8988T (cell line): ENCODE measurements around the gene PAPSS2.

Source experiments
- DNase-seq: peaks from one replicate; pipeline ENCODE4 v3.0.0; 2011

Gene PAPSS2

DNA sequence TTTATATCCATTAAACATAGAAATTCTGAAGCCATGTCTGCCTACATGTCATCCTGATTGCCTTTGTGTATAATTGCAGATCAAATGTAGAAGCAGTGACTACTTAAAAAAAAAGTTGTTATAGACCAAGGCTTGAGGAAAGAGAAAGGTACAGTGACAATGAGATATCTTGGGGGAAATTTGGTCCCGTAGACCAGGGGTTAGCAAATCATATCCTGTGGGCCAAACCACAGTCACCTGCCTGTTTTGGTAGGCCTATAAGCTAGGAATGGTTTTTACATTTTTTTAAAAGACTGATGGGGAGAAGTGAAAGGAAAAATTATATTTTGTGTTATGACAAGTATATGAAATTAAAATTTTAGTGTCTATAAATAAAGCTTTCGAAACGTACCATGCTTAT lies 12.9 kb downstream of the PAPSS2 start:
- DNase-seq: no peak

DNA sequence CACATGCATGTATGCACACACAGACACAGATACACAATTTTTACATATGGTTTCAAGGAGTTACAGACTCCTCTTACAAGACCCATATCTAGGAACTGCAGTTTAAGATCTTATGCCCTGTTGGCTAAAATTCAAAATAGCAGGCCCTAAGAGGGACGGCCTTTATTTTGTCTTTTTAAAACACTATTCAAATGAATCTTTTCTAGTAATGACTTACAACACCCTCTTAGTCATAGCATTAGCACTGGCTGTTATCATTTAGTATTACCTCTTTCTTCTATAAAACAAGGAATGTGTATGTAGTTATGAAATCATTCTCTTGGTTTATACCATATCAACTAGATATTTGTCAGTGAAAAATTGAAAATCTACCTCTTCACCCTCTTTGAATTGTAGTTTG lies 15.3 kb downstream of the PAPSS2 start:
- no peak for DNase-seq

DNA sequence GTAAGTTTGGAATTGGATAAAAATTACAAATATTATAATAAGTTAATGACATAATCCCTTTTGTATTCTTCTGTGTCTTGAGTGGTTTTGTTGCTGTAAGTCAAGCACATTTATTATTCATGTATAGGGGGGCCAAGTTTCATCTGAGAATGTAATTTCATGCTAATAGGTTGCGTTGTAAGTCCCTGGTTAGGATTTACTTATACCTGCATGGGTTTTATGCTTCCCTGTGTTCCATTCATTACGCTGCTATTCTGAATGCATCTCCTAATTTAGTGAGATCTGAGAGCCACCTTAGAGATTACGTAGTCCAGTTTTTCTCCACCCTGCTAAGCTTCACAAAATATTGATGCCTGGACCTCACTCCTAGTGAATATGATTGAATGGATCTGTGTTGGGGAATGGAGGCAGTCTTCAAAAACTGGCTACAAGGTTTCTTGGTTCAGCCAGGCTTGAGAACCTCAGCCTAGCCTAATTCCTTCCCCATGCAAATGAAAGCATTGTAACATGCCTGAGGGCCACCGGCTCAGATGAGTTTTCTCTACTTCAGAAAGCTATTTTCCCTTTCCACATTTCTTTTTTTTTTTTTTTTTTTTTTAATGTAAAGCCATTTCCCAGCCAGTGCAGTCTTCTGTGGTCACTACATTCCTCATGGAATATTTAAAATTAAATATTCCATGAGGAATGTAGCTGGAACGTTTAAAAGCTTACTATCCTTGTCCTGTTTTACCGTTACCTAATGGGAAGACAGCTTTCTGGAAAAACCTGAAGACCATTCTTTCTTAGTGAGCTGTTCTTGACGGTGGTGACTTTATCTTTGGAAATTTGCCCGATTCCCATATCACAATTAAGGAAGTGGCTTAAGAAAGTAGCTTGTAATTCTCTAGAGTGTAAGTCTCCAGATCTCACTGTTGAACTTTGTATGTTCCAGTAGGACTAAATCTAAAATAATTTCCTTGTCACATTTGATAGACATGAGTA lies 16.0 kb downstream of the PAPSS2 start:
- DNase-seq: no peak

- DNase-seq: no peak
These were observed 17.9 kb downstream of the PAPSS2 start for GRCh38 chr10:87677595-87677994.

DNA sequence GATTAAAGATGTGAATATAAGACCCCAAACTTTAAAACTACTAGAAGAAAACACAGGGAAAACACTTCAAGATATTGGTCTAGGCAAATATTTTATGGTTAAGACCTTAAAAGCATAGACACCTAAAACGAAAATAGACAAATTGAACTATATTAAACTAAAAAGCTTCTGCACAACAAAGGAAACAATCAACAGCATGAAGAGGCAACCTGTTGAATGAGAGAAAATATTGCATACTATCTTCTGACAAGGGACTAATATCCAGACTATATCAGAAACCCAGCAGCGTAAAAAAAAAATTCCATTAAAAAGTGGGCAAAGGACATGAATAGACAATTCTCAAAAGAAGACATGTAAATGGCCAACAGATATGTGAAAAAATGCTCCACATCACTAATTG lies 18.6 kb downstream of the PAPSS2 start:
- DNase-seq: no peak

GRCh38 chr10:87683356-87683755 lies 23.7 kb downstream of the PAPSS2 start:
- no peak for DNase-seq

DNA sequence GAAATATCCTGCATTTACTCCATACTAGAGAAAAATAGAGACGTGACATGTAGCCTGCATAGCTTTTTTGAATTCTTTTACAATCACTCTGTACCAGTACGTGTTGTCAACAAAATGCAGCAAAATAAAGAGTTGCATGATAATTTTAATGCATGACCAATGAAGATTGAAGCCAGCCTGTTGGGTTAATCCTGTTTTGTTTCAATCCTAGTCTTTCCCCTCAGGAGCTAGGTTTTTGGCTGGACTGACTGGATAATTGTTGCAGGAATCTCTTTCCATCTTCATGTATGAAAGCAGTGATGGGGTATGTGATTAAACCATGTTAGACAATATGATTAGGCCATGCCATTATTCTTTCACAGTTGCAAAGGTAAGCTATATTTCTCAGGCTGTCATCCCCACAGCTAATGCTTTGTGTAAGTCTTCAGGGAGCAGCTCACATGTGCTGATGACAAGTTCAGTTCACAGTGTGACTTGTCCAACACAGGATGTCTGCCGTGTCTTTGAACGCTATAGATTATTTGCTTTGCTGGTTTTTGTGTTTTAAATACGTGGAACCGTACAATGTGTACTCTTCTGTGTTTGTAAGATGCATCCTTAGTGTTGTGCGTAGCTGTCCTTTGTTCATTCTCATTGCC lies 24.4 kb downstream of the PAPSS2 start:
- DNase-seq: no peak

- no peak for DNase-seq
These were observed 26.3 kb downstream of the PAPSS2 start for GRCh38 chr10:87685832-87686574.

DNA sequence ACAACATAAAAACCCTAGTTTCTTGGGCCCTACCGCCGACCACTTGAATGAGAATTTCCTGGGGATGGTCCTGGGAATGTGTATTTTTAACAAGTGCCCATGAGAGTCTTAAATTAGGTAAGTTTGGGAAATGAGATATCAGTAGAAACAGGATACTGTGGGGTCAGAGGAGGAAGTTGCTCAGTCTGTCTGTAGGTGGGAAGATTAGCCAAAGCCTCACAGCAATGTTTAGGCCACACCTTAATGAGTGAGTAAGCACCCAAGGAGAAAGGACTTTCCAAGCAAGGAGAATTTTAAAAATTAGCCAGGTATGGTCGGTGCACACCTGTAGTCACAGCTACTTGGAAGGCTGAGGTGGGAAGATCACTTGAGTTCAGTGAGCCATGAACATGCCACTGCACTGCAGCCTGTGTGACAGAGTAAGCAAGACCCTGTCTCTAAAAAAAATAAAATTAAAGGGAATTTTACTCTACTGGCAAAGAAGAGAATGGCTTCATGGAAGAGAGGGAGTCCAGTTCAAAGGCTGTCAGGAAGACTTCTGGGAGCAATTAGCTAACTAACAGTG lies 31.9 kb downstream of the PAPSS2 start:
- DNase-seq: no peak

DNA sequence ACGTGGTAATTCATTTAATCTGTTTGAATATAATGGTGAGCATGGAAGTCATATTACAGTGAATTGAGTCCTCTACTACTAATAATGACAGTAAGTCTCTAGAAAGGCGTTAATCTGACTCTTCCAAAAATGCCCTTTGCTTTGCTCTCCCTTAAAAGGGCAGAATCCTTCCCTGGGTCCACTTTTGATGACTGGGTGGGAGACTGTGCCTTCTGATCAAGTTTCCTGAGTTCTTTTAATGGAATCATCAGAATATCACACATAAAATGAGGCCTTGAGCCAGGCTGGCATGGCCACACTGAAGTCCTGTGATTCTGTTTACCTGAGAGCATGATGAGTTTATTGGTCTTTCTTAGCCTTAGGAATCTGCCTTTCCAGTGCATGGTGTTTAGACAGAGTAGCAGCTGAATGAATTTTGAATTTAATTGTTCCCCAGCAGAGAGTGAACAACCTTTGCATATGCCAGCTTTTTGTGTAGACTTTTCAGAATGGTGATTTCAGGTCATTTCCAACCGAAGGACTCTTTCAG lies 33.3 kb downstream of the PAPSS2 start:
- no peak for DNase-seq

- no peak for DNase-seq
These were observed 34.5 kb downstream of the PAPSS2 start for GRCh38 chr10:87694011-87694794.

- no peak for DNase-seq
These were observed 35.4 kb downstream of the PAPSS2 start for GRCh38 chr10:87695074-87695473.

GRCh38 chr10:87696922-87697745 lies 37.5 kb downstream of the PAPSS2 start:
- no peak for DNase-seq

DNA sequence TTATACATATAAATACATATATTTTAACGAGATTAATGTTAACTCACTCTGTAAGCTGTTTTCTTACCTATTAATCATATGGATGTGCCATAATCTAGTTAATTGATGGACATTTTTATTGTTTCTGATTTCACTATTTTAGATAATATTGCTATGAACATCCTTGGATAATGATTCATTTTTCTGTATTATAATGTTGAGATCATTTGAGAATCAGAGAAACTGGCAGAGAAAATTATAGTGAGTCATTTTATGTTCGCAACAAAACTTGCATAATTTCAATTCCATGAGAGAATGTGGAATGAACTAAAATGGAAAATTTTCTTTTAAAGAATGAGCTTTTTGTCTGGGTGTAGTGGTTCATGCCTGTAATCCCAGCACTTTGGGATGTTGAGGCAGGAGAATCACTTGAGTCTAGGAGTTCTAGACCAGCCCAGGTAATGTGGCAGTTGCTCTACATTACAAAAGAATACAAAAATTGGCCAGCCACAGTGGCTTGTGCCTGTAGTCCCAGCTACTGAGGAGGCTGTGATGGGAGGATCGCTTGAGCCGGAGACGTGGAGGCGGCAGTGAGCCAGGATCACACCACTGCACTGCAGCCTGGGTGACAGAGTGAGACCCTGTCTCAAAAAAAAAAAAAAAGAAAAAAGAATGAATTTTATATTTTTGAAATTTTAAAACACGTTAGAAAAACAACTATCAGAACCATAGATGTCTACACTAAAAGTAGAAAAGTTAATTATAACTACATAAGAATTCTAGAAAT lies 40.5 kb downstream of the PAPSS2 start:
- no peak for DNase-seq

DNA sequence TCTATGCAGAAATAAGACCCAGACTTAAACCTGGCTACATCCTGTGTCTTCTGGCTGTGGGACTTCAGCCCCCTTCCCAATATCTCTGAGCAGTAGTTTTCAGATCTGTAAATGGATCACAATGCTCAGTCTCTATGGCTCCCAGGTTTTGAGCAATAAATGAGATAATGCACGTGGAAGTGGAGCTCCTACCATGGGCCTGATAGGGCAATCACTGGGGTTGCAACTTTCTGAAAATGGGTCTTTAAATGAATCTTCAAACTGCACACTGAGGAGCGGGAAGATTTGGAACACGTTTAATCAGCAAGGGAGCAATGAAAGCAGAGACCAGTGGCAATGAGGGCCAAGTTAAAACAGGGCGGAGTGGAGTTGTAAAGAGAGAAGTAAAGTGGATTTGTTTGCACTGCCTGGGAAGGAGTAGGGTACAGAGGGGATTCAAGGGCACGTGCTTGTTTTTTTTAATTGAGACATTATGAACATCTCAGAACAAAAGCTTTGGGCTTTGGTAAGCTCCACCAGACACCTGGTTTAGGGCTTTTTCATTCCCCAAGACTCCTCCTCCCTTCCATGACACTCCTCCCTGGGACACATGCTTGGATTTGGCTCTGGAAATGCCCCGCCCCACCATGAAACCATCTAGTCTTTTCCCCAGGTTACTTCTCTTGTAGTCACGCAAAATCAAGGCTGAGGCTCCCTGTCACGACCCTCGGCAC lies 42.7 kb downstream of the PAPSS2 start:
- no peak for DNase-seq

DNA sequence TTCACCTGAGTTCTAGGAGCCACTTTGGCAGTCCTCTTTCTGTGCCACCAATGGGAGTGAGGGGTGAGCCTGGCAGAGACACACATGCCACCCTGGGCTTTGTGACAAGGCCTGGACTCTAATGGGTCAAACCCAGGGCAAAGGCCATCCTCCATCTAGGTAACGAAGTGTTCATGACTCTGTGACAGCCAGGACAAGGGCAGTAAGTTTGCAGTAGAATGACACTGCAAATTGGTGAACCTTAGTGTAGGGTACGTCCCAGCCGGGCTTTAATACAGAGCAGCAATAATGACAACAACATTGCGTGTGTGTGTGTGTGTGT lies 43.3 kb downstream of the PAPSS2 start:
- no peak for DNase-seq

GRCh38 chr10:87703771-87704170 lies 44.1 kb downstream of the PAPSS2 start:
- no peak for DNase-seq

DNA sequence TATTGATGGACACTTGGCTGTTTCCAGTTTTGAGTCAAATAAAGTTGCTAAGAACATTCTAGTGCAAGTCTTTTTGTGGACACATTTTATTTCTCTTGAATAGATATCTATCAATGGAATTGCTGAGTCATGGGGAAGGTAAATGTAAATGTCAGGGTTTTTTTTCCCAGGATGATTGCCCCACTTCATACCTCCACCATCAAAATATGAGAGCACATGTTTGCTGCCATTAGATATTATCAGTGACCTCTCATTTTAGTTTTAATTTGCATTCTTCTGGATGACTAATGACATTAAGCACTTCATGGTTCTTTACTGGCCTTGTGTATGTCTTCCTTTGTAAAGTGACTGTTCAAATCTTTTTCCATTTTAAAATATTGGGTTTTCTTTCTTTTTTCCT lies 45.7 kb downstream of the PAPSS2 start:
- no peak for DNase-seq

- DNase-seq: no peak
These were observed 47.1 kb downstream of the PAPSS2 start for GRCh38 chr10:87706731-87707130.

DNA sequence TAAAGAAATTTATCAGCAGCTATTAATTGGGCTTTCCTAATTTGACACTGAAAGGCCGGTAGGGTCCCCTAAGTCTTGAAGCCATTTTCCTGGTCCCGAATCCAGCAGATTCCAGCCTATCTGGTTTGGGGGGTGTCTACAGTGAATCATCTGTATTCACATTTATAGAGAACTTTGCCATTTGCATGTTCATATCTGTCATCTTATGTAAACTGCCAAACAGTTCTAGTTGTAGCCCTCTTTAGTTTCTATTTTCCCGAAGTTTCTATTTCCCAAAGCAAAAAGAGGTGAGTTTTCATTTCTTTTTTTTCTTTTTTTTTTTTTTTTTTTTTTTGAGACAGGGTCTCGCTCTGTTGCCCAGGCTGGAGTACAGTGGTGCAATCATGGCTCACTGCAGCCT lies 47.6 kb downstream of the PAPSS2 start:
- no peak for DNase-seq
